Skeletal muscle tissue (tissue), 4 donors: ENCODE measurements around the gene KRTAP5-1. TPM values are rescaled to one million over a fixed set of nuclear protein-coding genes. Genes with fewer than 3 reads are reported as not detected.

Experiments used
- H3K27ac ChIP-seq: one replicate; pipeline ENCODE4 v1.7.0; 2013; ENCODE audit warnings: mild to moderate bottlenecking, low read depth, low read length, inconsistent platforms
- H3K27me3 ChIP-seq, 3 donors: one replicate each; pipeline ENCODE4 v1.7.0; 2013; ENCODE audit warnings: low read length in 3 of 3; ENCODE audit not compliant: control insufficient read depth in 3 of 3, insufficient read depth in 3 of 3
- H3K36me3 ChIP-seq, 3 donors: one replicate each; pipeline ENCODE4 v1.7.0; 2013; ENCODE audit warnings: low read length in 3 of 3; ENCODE audit not compliant: control insufficient read depth in 3 of 3, insufficient read depth in 3 of 3
- H3K4me1 ChIP-seq, 3 donors: one replicate each; pipeline ENCODE4 v1.7.0; 2013; ENCODE audit warnings: low read length in 3 of 3, mild to moderate bottlenecking in 3 of 3; ENCODE audit not compliant: control insufficient read depth in 3 of 3, insufficient read depth in 3 of 3
- H3K4me3 ChIP-seq, 3 donors: one replicate each; pipeline ENCODE4 v1.7.0; 2013; ENCODE audit warnings: low read length in 3 of 3
- H3K9ac ChIP-seq, 3 donors: one replicate each; pipeline ENCODE4 v1.7.0; 2013; ENCODE audit warnings: low read length in 3 of 3, mild to moderate bottlenecking in 3 of 3, moderate library complexity in 2 of 3, low read depth in 1 of 3
- H3K9me3 ChIP-seq, 3 donors: one replicate each; pipeline ENCODE4 v1.7.0; 2013; ENCODE audit warnings: low read length in 3 of 3; ENCODE audit not compliant: control insufficient read depth in 3 of 3
- total RNA-seq: library from RNA; depleted of rRNA; stranded (reverse); fragments of >200 nt; gene quantifications from one replicate; pipeline ENCODE4 v1.2.3, GENCODE V29; 2014
- donor health status: Osteomylitis.

Gene KRTAP5-1
- total RNA-seq, 1 donor from 2014 or later = not detected

DNA sequence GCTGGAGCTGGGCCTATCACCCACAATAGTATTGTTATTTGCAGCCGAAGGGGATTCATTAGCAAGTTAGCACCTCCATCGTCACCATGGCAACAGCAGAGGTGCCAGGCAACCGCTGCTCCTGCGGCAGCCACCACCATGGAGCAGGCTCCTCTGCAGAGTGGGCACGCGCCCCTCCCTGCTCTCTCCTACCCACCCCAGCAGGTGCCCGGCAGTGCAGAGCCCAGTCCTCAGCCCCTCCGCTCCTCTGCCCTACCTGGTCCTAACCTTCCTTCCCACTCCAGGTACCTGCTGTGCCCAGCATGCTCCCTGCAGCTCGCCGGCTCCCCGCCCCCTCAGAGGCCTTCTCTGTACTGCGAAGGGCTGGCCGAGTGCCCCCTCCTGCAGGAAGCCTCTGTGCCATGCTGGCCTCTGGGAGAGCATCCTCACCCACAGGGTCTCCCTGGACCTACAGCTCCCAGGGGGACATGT is 16.6 kb downstream of the KRTAP5-1 start:
- Histone ChIP-seq H3K4me3 (no peak overlapping the region), H3K27me3 (no peaks in the 10 kb centered on the region), H3K27ac (peak overlapping the region; percentile 79), H3K4me1 (peaks cover 15 to 75% (median 74%) of the 10 kb centered on the region in 3 donors), H3K9ac (peak overlapping the region in 1 of 3 donors; percentile 82), H3K36me3 (peaks cover 0 to 11% (median 0%) of the 10 kb centered on the region in 3 donors), H3K9me3 (no peaks in the 10 kb centered on the region)

DNA sequence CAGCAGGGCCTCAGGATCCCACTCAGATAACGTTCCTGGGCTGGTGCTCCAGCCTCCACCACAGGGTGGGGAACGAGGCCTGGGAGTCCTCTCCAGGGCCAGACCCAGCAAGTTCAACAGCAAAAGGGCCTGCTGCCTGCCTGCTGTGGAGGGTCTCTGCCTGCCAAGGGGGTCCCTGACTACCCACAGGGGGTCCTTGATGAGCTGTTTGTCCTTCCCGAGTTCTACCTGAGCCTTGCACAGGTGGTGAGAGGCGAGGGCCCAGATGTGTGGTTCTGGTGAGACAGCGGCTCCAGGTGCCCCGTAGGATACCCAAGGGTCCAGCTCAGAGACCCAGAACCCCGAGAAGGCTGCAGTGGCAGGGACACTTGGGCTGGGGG is 17.4 kb downstream of the KRTAP5-1 start:
- peaks cover 15 to 77% (median 73%) of the 10 kb centered on the region in 3 donors for H3K4me1 ChIP-seq
- no peaks in the 10 kb centered on the region for H3K27me3 ChIP-seq
- H3K9ac ChIP-seq = peak overlapping the region in 2 of 3 donors; percentile 14 to 82
- H3K36me3 ChIP-seq = peaks cover 0 to 19% (median 5%) of the 10 kb centered on the region in 3 donors
- peak overlapping the region; percentile 79 for H3K27ac ChIP-seq
- no peaks in the 10 kb centered on the region for H3K9me3 ChIP-seq
- H3K4me3 ChIP-seq = peak overlapping the region in 1 of 3 donors; percentile 13

GRCh38 chr11:1567052-1567720 is 17.9 kb downstream of the KRTAP5-1 start:
- Histone ChIP-seq H3K4me1 (peaks cover 15 to 82% (median 76%) of the 10 kb centered on the region in 3 donors), H3K27ac (peak overlapping the region; percentile 79), H3K9ac (peak overlapping the region; percentile 30 to 78 (median 50))

DNA sequence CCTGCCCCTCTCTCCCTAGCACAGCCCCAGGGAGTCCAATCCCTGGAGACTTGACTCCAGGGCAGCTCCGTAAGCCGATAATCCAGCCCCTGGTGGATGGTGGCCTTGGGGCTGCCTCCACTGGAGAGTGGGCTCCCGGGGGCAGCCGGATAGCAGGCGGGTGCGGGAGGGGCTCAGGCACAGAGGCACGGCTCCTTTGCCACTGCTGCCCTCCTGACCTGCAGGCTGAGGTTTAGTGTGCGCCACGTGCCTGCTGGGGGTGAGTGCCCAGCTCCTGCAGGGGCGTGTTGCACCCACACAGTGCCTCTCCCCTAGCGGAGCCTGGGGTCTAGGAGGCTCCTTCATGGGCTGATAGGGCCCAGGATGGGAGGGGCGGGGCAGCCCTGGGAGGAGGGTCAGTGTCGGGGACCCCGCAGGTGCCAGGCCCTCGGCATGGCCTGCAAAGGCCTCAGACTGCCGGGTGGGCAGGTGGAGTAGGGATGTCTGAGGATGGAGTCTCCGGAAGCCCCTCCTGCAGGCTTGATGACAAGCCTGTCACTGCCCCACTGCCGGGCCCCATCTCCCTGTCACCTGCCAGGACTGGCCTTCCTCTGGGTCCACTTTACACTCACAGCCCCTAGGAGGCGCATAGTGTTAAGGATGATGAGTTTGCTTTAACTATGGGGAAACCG is 18.6 kb downstream of the KRTAP5-1 start:
- Histone ChIP-seq H3K9me3 (no peaks in the 10 kb centered on the region), H3K27ac (peak overlapping the region; percentile 79)

More at GRCh38 chr11:1567052-1567720, 17.9 kb downstream of the KRTAP5-1 start:
- H3K9me3 ChIP-seq = no peaks in the 10 kb centered on the region
- H3K27me3 ChIP-seq = no peaks in the 10 kb centered on the region
- H3K4me3 ChIP-seq = no peak overlapping the region
- H3K36me3 ChIP-seq = peaks cover 0 to 24% (median 11%) of the 10 kb centered on the region in 3 donors

DNA sequence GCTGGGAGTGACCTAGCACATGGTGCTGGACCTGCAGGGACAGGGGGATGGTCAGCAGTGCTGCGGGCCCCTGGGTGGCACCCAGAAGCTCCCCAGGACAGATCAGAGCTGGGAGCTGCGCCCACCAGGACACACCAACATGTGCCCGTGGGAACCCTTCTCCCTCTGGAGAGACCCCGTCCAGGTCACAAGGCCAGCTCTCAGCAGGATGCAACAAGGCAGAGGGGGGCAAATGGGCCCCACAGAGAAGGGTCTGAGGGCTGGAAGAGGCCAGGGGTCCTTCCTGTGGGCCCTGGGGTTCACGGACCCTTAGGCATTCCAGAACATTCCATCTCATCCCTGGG is 19.2 kb downstream of the KRTAP5-1 start:
- H3K4me3 ChIP-seq = no peak overlapping the region
- peaks cover 2 to 31% (median 12%) of the 10 kb centered on the region in 3 donors for H3K36me3 ChIP-seq
- H3K27me3 ChIP-seq = no peaks in the 10 kb centered on the region
- no peak overlapping the region for H3K27ac ChIP-seq
- H3K9ac ChIP-seq = peak overlapping the region in 1 of 3 donors; percentile 78
- no peaks in the 10 kb centered on the region for H3K9me3 ChIP-seq
- peaks cover 13 to 81% (median 75%) of the 10 kb centered on the region in 3 donors for H3K4me1 ChIP-seq

More for the DNA sequence above, 18.6 kb downstream of the KRTAP5-1 start:
- Histone ChIP-seq H3K4me3 (no peak overlapping the region), H3K9ac (peak overlapping the region in 2 of 3 donors; percentile 30 to 78), H3K27me3 (no peaks in the 10 kb centered on the region), H3K4me1 (peaks cover 15 to 83% (median 76%) of the 10 kb centered on the region in 3 donors), H3K36me3 (peaks cover 2 to 29% (median 12%) of the 10 kb centered on the region in 3 donors)

- Histone ChIP-seq H3K4me1 (peaks cover 13 to 82% (median 76%) of the 10 kb centered on the region in 3 donors), H3K4me3 (no peak overlapping the region), H3K36me3 (peaks cover 2 to 37% (median 12%) of the 10 kb centered on the region in 3 donors), H3K9me3 (no peaks in the 10 kb centered on the region), H3K9ac (peak overlapping the region in 1 of 3 donors; percentile 72), H3K27ac (no peak overlapping the region), H3K27me3 (no peaks in the 10 kb centered on the region)
These were observed 19.7 kb downstream of the KRTAP5-1 start for GRCh38 chr11:1565173-1565903.

- Histone ChIP-seq H3K4me3 (no peak overlapping the region), H3K27me3 (no peaks in the 10 kb centered on the region), H3K9ac (peak overlapping the region in 1 of 3 donors; percentile 72), H3K9me3 (no peaks in the 10 kb centered on the region), H3K4me1 (peaks cover 14 to 83% (median 77%) of the 10 kb centered on the region in 3 donors), H3K36me3 (peaks cover 2 to 41% (median 12%) of the 10 kb centered on the region in 3 donors), H3K27ac (no peak overlapping the region)
These were observed 20.4 kb downstream of the KRTAP5-1 start for GRCh38 chr11:1564535-1565172.

GRCh38 chr11:1563697-1564534 is 21.2 kb downstream of the KRTAP5-1 start:
- no peak overlapping the region for H3K27ac ChIP-seq
- no peak overlapping the region for H3K9ac ChIP-seq
- H3K36me3 ChIP-seq = peaks cover 2 to 41% (median 12%) of the 10 kb centered on the region in 3 donors
- H3K9me3 ChIP-seq = no peaks in the 10 kb centered on the region
- H3K4me1 ChIP-seq = peaks cover 19 to 83% (median 78%) of the 10 kb centered on the region in 3 donors
- H3K4me3 ChIP-seq = no peak overlapping the region
- H3K27me3 ChIP-seq = no peaks in the 10 kb centered on the region
